HepG2 (cell line): ENCODE measurements around the gene DNAJB2. TPM values are rescaled to one million over a fixed set of nuclear protein-coding genes. Genes with fewer than 3 reads are reported as not detected.

ENCODE experiments used
- CSRNP1 ChIP-seq: sonication (generic); formaldehyde crosslinking; IDR thresholded peaks from 2 replicates; pipeline ENCODE4 v1.8.1; 2023; ENCODE audit warnings: mild to moderate bottlenecking, missing genetic modification reagents
- ETV6 ChIP-seq: sonication (generic); formaldehyde crosslinking; conservative IDR thresholded peaks from 2 replicates; pipeline ENCODE4 v1.4.0; 2020; ENCODE audit warnings: missing genetic modification reagents
- KLF13 ChIP-seq: sonication (generic); formaldehyde crosslinking; IDR thresholded peaks from 2 replicates; pipeline ENCODE4 v1.4.0; 2020; ENCODE audit warnings: mild to moderate bottlenecking, missing genetic modification reagents
- KLF16 ChIP-seq, 2 experiments: sonication (generic) in 1 of 2; formaldehyde crosslinking in 1 of 2; IDR thresholded peaks; 2 replicates each; pipeline versions ENCODE4 v1.6.1 to v1.8.0; 2016 to 2023; ENCODE audit warnings: missing genetic modification reagents in 2 of 2, missing compliant biosample characterization in 1 of 2
- PRMT3 ChIP-seq: sonication (generic); formaldehyde crosslinking; IDR thresholded peaks from 2 replicates; pipeline ENCODE4 v1.8.1; 2022; ENCODE audit warnings: low read depth, mild to moderate bottlenecking, moderate library complexity, missing genetic modification reagents, borderline replicate concordance
- PTBP1 ChIP-seq: fragments of 200-400 bp; formaldehyde crosslinking; IDR thresholded peaks from 2 replicates; pipeline ENCODE4 v1.6.1; 2018; ENCODE audit warnings: low read length, low read depth; ENCODE audit not compliant: poor library complexity, severe bottlenecking
- RBFOX2 ChIP-seq: fragments of 200-400 bp; formaldehyde crosslinking; IDR thresholded peaks from 2 replicates; pipeline ENCODE4 v1.6.1; 2017; ENCODE audit warnings: low read depth, mild to moderate bottlenecking, low read length
- SAP130 ChIP-seq: IDR thresholded peaks from 2 replicates; pipeline ENCODE4 v1.6.1; 2016; ENCODE audit warnings: low read depth
- UBTF ChIP-seq: sonication (generic); formaldehyde crosslinking; IDR thresholded peaks from 2 replicates; pipeline ENCODE4 v1.4.0; 2020; ENCODE audit warnings: mild to moderate bottlenecking, missing genetic modification reagents
- ZFY ChIP-seq: sonication (generic); formaldehyde crosslinking; IDR thresholded peaks from 2 replicates; pipeline ENCODE4 v1.4.0; 2020; ENCODE audit warnings: missing genetic modification reagents
- ZIK1 ChIP-seq: sonication (generic); formaldehyde crosslinking; IDR thresholded peaks from 2 replicates; pipeline ENCODE4 v1.5.0; 2020; ENCODE audit warnings: mild to moderate bottlenecking, low read depth, missing genetic modification reagents, borderline replicate concordance
- ZNF414 ChIP-seq: sonication (generic); formaldehyde crosslinking; IDR thresholded peaks from 2 replicates; pipeline ENCODE4 v1.5.0; 2020; ENCODE audit warnings: missing genetic modification reagents
- ZNF546 ChIP-seq: sonication (generic); formaldehyde crosslinking; conservative IDR thresholded peaks from 2 replicates; pipeline ENCODE4 v1.8.1; 2023; ENCODE audit warnings: mild to moderate bottlenecking, missing genetic modification reagents
- ZNF7 ChIP-seq: IDR thresholded peaks from 2 replicates; pipeline ENCODE4 v1.6.1; 2016; ENCODE audit warnings: missing biosample characterization, missing genetic modification reagents
- ZNF737 ChIP-seq: sonication (generic); formaldehyde crosslinking; IDR thresholded peaks from 2 replicates; pipeline ENCODE4 v1.5.0; 2020; ENCODE audit warnings: missing genetic modification reagents, mild to moderate bottlenecking, borderline replicate concordance
- polyA plus RNA-seq, 8 experiments: library from polyadenylated mRNA; depleted of rRNA in 3 of 8; stranded (reverse) in 7 of 8; unstranded in 1 of 8; fragments of >200 nt; fragmentation: Illumina TruSeq in 4 of 8; extraction: Trizol in 4 of 8; gene quantifications; 2 replicates each; pipeline versions ENCODE4 v1.2.1 to v1.2.3, GENCODE V29; 2011 to 2016; ENCODE audit warnings: low read depth in 4 of 8, missing spikeins in 1 of 8, mixed read lengths in 1 of 8; ENCODE audit not compliant: insufficient read depth in 1 of 8
- total RNA-seq, 5 experiments: library from RNA; depleted of rRNA; stranded (reverse); fragments of >200 nt; fragmentation: Illumina TruSeq; extraction: Trizol; gene quantifications; 2 replicates each; pipeline ENCODE4 v1.2.3, GENCODE V29; 2016; ENCODE audit warnings: low read depth in 1 of 5
- TF ChIP-seq, protein P1 (sequence below): sonication (generic); formaldehyde crosslinking; IDR thresholded peaks from 2 replicates; pipeline ENCODE4 v1.5.1; 2020; ENCODE audit warnings: mild to moderate bottlenecking, missing genetic modification reagents, moderate library complexity
- TF ChIP-seq, protein P2 (sequence below): sonication (generic); formaldehyde crosslinking; IDR thresholded peaks from 2 replicates; pipeline ENCODE4 v1.8.0; 2022; ENCODE audit warnings: mild to moderate bottlenecking, missing genetic modification reagents; ENCODE audit not compliant: insufficient replicate concordance

DNAJB2 gene
- total and polyA plus RNA-seq, 2 of the 13 experiments (the other 11 are each of a cell fraction or from before 2014, with no cell fraction given), result 21.3 to 31.1 TPM

DNA sequence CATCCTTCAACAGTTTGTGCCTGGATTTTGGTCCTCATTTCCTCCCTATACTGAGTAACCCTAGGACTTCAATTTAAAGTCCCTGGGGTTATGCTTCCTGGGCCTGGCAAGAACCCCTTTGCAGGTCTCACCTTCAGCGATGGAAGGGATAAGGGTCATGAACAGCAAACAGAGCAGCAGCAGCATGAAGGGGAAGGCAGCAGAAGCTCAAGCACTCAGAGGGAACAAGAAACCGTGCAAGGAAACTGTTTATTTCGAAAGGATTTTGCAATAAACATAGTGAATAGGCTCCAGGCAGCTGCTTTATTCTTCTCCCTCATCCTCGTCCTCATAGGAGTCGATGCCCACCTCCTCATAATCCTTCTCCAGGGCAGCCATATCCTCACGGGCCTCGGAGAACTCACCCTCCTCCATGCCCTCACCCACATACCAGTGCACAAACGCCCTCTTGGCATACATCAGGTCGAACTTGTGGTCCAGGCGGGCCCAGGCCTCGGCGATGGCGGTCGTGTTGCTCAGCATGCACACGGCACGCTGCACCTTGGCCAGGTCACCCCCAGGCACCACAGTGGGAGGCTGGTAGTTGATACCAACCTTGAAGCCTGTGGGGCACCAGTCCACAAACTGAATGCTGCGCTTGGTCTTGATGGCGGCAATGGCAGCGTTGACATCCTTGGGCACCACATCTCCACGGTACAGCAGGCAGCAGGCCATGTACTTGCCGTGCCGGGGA is 29.0 kb upstream of the DNAJB2 start (continued):
- no peak for TF ChIP-seq UBTF
- no peak for TF ChIP-seq ETV6 (CRISPR knock-in tag)
- TF ChIP-seq RBFOX2, result peak; percentile 49
- TF ChIP-seq, protein P1, sequence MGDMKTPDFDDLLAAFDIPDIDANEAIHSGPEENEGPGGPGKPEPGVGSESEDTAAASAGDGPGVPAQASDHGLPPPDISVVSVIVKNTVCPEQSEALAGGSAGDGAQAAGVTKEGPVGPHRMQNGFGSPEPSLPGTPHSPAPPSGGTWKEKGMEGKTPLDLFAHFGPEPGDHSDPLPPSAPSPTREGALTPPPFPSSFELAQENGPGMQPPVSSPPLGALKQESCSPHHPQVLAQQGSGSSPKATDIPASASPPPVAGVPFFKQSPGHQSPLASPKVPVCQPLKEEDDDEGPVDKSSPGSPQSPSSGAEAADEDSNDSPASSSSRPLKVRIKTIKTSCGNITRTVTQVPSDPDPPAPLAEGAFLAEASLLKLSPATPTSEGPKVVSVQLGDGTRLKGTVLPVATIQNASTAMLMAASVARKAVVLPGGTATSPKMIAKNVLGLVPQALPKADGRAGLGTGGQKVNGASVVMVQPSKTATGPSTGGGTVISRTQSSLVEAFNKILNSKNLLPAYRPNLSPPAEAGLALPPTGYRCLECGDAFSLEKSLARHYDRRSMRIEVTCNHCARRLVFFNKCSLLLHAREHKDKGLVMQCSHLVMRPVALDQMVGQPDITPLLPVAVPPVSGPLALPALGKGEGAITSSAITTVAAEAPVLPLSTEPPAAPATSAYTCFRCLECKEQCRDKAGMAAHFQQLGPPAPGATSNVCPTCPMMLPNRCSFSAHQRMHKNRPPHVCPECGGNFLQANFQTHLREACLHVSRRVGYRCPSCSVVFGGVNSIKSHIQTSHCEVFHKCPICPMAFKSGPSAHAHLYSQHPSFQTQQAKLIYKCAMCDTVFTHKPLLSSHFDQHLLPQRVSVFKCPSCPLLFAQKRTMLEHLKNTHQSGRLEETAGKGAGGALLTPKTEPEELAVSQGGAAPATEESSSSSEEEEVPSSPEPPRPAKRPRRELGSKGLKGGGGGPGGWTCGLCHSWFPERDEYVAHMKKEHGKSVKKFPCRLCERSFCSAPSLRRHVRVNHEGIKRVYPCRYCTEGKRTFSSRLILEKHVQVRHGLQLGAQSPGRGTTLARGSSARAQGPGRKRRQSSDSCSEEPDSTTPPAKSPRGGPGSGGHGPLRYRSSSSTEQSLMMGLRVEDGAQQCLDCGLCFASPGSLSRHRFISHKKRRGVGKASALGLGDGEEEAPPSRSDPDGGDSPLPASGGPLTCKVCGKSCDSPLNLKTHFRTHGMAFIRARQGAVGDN (CRISPR knock-in tag), result peak; percentile 59
- no peak for TF ChIP-seq PTBP1
- TF ChIP-seq ZNF737, result no peak
- TF ChIP-seq ZNF414 (CRISPR knock-in tag), result 0 out of 2 replicates have a peak, but pooled peaks have one; percentile 32
- TF ChIP-seq KLF16 (CRISPR knock-in tag; IDR thresholded peaks at IDR 0.05), result no peak
- no peak for TF ChIP-seq ZNF7 (CRISPR knock-in tag)
- TF ChIP-seq, protein P2, sequence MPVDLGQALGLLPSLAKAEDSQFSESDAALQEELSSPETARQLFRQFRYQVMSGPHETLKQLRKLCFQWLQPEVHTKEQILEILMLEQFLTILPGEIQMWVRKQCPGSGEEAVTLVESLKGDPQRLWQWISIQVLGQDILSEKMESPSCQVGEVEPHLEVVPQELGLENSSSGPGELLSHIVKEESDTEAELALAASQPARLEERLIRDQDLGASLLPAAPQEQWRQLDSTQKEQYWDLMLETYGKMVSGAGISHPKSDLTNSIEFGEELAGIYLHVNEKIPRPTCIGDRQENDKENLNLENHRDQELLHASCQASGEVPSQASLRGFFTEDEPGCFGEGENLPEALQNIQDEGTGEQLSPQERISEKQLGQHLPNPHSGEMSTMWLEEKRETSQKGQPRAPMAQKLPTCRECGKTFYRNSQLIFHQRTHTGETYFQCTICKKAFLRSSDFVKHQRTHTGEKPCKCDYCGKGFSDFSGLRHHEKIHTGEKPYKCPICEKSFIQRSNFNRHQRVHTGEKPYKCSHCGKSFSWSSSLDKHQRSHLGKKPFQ, result no peak
- no peak for TF ChIP-seq CSRNP1
- TF ChIP-seq ZIK1 (CRISPR knock-in tag), result no peak
- 0 out of 2 replicates have a peak, but pooled peaks have one; percentile 32 for TF ChIP-seq ZNF546
- peak; percentile 85; the same call in 1 of the 2 replicates for TF ChIP-seq KLF13 (CRISPR knock-in tag)
- no peak for TF ChIP-seq ZFY (CRISPR knock-in tag)
- 0 out of 2 replicates have a peak, but pooled peaks have one; percentile 73 for TF ChIP-seq PRMT3
- no peak for TF ChIP-seq SAP130 (CRISPR knock-in tag)
